Adrenal gland (tissue), 5 donors: ENCODE results near the gene FOXK2.

Experiments used
- POLR2A ChIP-seq, 2 donors: fragments of 450-650 bp; IDR thresholded peaks; one replicate each; pipeline ENCODE4 v1.6.1; 2017; ENCODE audit warnings: antibody characterized with exemption in 2 of 2, mild to moderate bottlenecking in 2 of 2, moderate library complexity in 1 of 2
- TF ChIP-seq, protein P1 (sequence below), 6 experiments: fragments of 450-650 bp in 4 of 6; fragments of 200-600 bp in 2 of 6; sonication (generic) in 1 of 6; IDR thresholded peaks; 1 replicate in 5 of 6; 2 replicates in 1 of 6; pipeline versions ENCODE4 v1.5.1 to v1.8.0; 2016 to 2021; ENCODE audit warnings: antibody characterized with exemption in 6 of 6, mild to moderate bottlenecking in 2 of 6, moderate library complexity in 1 of 6
- donor health status: DM: no; HTN: no; CAD: no.

DNA sequence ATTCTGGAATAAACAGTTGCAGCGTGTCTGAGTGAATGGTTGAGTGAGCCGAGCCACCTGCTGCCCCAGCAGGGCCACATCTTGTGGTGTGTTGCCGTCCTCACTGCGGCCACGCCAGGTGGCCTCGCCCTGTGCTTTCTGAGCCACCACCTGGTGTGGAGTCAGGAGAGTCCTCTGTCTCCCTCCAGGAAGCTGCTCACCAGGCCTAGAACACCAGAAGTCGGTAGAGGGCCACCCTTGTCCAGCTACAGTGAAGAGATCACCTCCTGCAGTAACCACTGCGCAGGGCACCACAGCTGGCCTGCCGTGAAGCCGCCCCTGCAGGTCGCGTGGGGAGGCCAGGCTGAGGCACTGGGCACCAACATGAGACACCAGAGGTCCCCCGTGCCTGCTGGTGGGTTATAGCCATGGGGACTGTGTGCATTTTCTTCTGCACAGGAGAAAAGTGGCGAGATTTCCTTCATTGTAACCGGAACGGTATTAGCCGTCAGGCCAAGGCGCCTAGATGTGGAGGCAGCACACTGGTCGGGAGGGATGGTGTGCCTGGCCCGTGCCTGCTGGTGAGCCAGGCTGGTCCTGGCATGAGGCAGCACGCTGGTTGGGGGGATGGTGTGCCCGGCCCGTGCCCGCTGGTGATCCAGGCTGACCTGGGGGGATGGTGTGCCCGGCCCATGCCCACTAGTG, 28.9 kb upstream of the FOXK2 start:
- TF ChIP-seq, protein P1, sequence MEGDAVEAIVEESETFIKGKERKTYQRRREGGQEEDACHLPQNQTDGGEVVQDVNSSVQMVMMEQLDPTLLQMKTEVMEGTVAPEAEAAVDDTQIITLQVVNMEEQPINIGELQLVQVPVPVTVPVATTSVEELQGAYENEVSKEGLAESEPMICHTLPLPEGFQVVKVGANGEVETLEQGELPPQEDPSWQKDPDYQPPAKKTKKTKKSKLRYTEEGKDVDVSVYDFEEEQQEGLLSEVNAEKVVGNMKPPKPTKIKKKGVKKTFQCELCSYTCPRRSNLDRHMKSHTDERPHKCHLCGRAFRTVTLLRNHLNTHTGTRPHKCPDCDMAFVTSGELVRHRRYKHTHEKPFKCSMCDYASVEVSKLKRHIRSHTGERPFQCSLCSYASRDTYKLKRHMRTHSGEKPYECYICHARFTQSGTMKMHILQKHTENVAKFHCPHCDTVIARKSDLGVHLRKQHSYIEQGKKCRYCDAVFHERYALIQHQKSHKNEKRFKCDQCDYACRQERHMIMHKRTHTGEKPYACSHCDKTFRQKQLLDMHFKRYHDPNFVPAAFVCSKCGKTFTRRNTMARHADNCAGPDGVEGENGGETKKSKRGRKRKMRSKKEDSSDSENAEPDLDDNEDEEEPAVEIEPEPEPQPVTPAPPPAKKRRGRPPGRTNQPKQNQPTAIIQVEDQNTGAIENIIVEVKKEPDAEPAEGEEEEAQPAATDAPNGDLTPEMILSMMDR (IDR thresholded peaks at IDR 0.05): no peak
- no peak for TF ChIP-seq POLR2A (IDR thresholded peaks at IDR 0.05)
